ENCODE measurements around the gene LECT2. TPM values are rescaled to one million over a fixed set of nuclear protein-coding genes. Genes with fewer than 3 reads are reported as not detected.

LECT2 gene
- total RNA-seq, 1 experiment from 2014 or later = not detected

GRCh38 chr5:135913713-135914626, 40.8 kb downstream of the LECT2 start:
- DNase-seq (ENCODE audit: low read depth, low spot score) (no peak), ATAC-seq (no peak)
- Histone ChIP-seq H3K4me3 (ENCODE audit: low read depth in 2 of 2, low read length in 2 of 2) (no peak overlapping the region), H3K36me3 (ENCODE audit: control insufficient read depth, insufficient read depth, low read length) (no peaks in the 10 kb centered on the region), H3K27me3 (ENCODE audit: control insufficient read depth, insufficient read depth, low read length) (peaks cover 26% of the 10 kb centered on the region), H3K4me1 (ENCODE audit: control insufficient read depth, insufficient read depth, low read length) (no peaks in the 10 kb centered on the region), H3K9me3 (ENCODE audit: control insufficient read depth, insufficient read depth, low read depth, low read length) (no peaks in the 10 kb centered on the region), H3K27ac (ENCODE audit: low read length) (no peak overlapping the region)
- TF ChIP-seq SIN3A (IDR thresholded peaks at IDR 0.05; ENCODE audit: borderline replicate concordance, insufficient read depth, low read depth, low read length) (no peak), TCF7L2 (IDR thresholded peaks at IDR 0.05; ENCODE audit: low read depth, low read length) (no peak), POLR2AphosphoS5 (IDR thresholded peaks at IDR 0.05; ENCODE audit: low read depth, low read length) (no peak), REST (IDR thresholded peaks at IDR 0.05; ENCODE audit: insufficient read depth in 1 of 2, low read depth in 2 of 2, low read length in 1 of 2) (no peak), CTCF (IDR thresholded peaks at IDR 0.05) (no peak)
- ChIA-PET POLR2A (no interaction called here), CTCF (no interaction called here)
- in situ Hi-C loops (cut with HindIII; ENCODE audit: low pct_unique_long_range_greater_than_20kb, low sequenced_read_pairs) = no loop called here
- intact Hi-C loops (cut with micrococcal nuclease; ENCODE audit: unreplicated experiment) = no loop called here
- BruUV-seq (replicated peaks) = no TSS peak

- no peaks in the 10 kb centered on the region for H3K4me1 ChIP-seq (ENCODE audit: control insufficient read depth, insufficient read depth, low read length)
- CTCF ChIA-PET = interaction anchor here (0.6 kb wide), 1 partner anchor 11 kb away, joined by 3 read pairs; no protein-coding TSS in a partner anchor
- ATAC-seq = no peak
- peaks cover 19% of the 10 kb centered on the region for H3K27me3 ChIP-seq (ENCODE audit: control insufficient read depth, insufficient read depth, low read length)
- in situ Hi-C loops (cut with HindIII; ENCODE audit: low pct_unique_long_range_greater_than_20kb, low sequenced_read_pairs) = no loop called here
- DNase-seq (ENCODE audit: low read depth, low spot score) = no peak
- H3K4me3 ChIP-seq (ENCODE audit: low read depth in 2 of 2, low read length in 2 of 2) = no peak overlapping the region
- POLR2A ChIA-PET = interaction anchor here (0.8 kb wide), 1 partner anchor 10 kb away, joined by 3 read pairs; no protein-coding TSS in a partner anchor
- TF ChIP-seq POLR2AphosphoS5 (IDR thresholded peaks at IDR 0.05; ENCODE audit: low read depth, low read length) (no peak), REST (IDR thresholded peaks at IDR 0.05; ENCODE audit: insufficient read depth in 1 of 2, low read depth in 2 of 2, low read length in 1 of 2) (no peak), SIN3A (IDR thresholded peaks at IDR 0.05; ENCODE audit: borderline replicate concordance, insufficient read depth, low read depth, low read length) (no peak), TCF7L2 (IDR thresholded peaks at IDR 0.05; ENCODE audit: low read depth, low read length) (no peak), CTCF (IDR thresholded peaks at IDR 0.05) (no peak)
- no peaks in the 10 kb centered on the region for H3K9me3 ChIP-seq (ENCODE audit: control insufficient read depth, insufficient read depth, low read depth, low read length)
- BruUV-seq (replicated peaks) = no TSS peak
- no peak overlapping the region for H3K27ac ChIP-seq (ENCODE audit: low read length)
- intact Hi-C loops (cut with micrococcal nuclease; ENCODE audit: unreplicated experiment) = no loop called here
- H3K36me3 ChIP-seq (ENCODE audit: control insufficient read depth, insufficient read depth, low read length) = no peaks in the 10 kb centered on the region
Measured at GRCh38 chr5:135905144-135905543, 49.6 kb downstream of the LECT2 start.
